ENCODE measurements around the gene DESI1. TPM values are rescaled to one million over a fixed set of nuclear protein-coding genes. Genes with fewer than 3 reads are reported as not detected.
A peak's percentile ranks its signal among the peaks of the same experiment; 100 is the strongest.
"Not testable (repeated sequence)": the region's sequence is repeated elsewhere in the genome, so short reads cannot be mapped to it uniquely, and the experiment has no call there.

The DESI1 gene
- 10 to 100 TPM; 18.2 to 77.7 (median 21.4) TPM for total RNA-seq

DNA sequence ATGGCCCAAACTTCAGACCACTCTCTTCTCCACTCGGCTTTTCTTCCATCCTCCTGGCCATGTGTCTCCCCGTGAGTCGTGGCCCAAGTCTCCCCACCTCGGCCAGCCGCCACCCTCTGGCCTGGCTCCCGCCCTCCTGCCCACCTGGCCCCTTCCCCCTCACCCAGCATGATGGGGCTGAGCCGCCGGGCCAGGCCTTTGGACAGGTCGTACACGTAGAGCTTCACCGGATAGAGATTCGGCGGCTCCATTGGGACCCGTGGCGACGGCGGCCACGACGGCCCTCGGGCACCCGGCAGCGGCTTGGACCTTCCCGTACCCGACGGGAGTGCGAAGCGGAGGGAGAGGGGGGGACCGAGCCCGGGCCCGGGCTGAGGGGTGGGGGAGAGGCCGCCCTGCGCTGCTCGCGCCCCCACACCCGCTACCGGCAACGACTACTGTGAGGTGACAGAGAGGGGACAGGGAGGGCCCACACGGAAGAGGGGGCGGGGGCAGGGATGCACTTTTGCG lies at the start of gene DESI1:
TSS of gene DESI1 (minus strand) at position 455 of the 510 bp plus-strand sequence. CDS start at position 251, 204 bp downstream.
- ATAC-seq: peak; percentile 21
- WGBS, 2 donors (ENCODE audit: low coverage in 1 of 2): 0% methylated on average over 4 of the region's 40 CpGs; no CpG with 5 or more reads in 1 of the 2 donors

DNA sequence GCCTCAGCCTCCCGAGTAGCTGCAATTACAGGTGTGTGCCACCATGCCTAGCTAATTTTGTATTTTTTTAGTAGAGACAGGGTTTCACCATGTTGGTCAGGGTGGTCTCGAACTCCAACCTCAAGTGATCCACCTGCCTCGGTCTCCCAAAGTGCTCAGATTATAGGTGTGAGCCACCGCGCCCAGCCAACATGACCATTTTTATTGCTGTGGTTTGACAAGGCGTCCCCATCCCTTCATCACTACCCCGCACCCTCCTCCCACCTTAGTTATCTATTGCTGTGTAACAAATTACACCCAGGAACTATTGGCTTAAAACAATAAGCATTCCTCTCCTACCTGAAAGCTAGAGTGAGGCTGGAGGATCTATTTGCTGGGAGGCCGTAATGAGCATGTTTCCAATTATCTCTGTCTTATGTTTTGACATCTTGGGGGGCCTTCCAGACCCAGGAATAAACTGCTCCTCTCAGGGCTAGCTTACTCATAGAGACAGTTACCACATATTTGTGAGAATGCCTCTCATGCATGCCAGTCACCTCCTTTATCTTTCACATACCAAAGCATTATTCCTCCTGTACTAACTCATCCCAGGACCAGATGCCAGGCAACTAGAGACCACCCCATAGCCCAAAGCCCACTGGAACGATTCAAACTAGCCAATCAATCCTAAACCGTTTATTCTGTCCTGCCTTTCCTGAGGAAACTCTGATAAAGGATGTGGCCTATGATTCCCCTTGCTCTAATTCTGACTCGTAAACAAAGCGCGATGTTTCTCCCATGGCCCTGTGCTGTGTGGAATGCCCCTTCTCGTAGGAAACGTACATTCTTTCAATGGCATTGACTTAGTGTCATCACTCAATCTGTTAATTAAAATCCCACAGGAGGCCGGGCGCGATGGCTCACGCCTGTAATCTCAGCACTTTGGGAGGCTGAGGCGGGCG lies 48.4 kb upstream of the DESI1 start:
- TF ChIP-seq EP300 (IDR thresholded peaks at IDR 0.05): no peak
- TF ChIP-seq POLR2AphosphoS5 (IDR thresholded peaks at IDR 0.05): no peak
- TF ChIP-seq POLR2A (IDR thresholded peaks at IDR 0.05): no peak
- TF ChIP-seq, protein P1, sequence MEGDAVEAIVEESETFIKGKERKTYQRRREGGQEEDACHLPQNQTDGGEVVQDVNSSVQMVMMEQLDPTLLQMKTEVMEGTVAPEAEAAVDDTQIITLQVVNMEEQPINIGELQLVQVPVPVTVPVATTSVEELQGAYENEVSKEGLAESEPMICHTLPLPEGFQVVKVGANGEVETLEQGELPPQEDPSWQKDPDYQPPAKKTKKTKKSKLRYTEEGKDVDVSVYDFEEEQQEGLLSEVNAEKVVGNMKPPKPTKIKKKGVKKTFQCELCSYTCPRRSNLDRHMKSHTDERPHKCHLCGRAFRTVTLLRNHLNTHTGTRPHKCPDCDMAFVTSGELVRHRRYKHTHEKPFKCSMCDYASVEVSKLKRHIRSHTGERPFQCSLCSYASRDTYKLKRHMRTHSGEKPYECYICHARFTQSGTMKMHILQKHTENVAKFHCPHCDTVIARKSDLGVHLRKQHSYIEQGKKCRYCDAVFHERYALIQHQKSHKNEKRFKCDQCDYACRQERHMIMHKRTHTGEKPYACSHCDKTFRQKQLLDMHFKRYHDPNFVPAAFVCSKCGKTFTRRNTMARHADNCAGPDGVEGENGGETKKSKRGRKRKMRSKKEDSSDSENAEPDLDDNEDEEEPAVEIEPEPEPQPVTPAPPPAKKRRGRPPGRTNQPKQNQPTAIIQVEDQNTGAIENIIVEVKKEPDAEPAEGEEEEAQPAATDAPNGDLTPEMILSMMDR (IDR thresholded peaks at IDR 0.05): no peak
- no peak for ATAC-seq
- Histone ChIP-seq H3K4me1 (peaks cover 0 to 20% (median 0%) of the 10 kb centered on the region in 3 donors), H3K27me3 (no peaks in the 10 kb centered on the region), H3K27ac (no peak overlapping the region), H3K9me3 (no peaks in the 10 kb centered on the region), H3K36me3 (peaks cover 0 to 25% of the 10 kb centered on the region in 2 donors), H3K4me3 (no peak overlapping the region)
- 66 to 72% methylated on average over 11 of the region's 21 CpGs for WGBS, 2 donors (ENCODE audit: low coverage in 1 of 2)

More for the DNA sequence above, at the start of gene DESI1:
- peaks cover 3 to 41% (median 7%) of the 10 kb centered on the region in 3 donors for H3K4me1 ChIP-seq
- TF ChIP-seq EP300 (IDR thresholded peaks at IDR 0.05) (no peak), POLR2A (IDR thresholded peaks at IDR 0.05) (peak in 1 of 2 donors; percentile 60), POLR2AphosphoS5 (IDR thresholded peaks at IDR 0.05) (peak; percentile 84)
- TF ChIP-seq, protein P1 (IDR thresholded peaks at IDR 0.05): no peak
- H3K36me3 ChIP-seq: peaks cover 0 to 36% of the 10 kb centered on the region in 2 donors
- peak within 1 kb of the TSS; percentile 86 to 99 (median 97) for H3K27ac ChIP-seq
- peak within 1 kb of the TSS; percentile 89 to 93 for H3K4me3 ChIP-seq
- no peaks in the 10 kb centered on the region for H3K9me3 ChIP-seq
- no peaks in the 10 kb centered on the region for H3K27me3 ChIP-seq

DNA sequence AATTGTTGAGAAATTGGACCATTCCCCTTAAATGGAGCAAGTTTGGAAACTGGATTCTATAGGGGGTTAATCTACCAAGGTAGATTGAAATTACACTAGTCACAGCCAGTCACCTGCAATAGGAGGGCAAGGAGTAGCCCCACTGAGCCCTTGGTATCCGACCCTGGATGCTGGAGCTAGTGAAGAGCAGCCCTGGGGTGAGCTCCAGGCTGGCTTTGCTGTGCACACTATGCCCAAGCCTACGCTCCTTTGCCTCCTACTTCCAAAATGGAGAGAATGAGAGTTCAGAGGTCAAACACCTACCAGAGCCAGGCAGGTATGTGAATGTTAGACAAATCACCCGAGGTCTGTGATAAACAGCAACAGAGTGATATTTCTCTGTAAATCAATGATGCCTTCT lies 44.1 kb upstream of the DESI1 start:
- TF ChIP-seq POLR2AphosphoS5 (IDR thresholded peaks at IDR 0.05) (no peak), EP300 (IDR thresholded peaks at IDR 0.05) (no peak), POLR2A (IDR thresholded peaks at IDR 0.05) (no peak)
- TF ChIP-seq, protein P1 (IDR thresholded peaks at IDR 0.05): no peak
- Histone ChIP-seq H3K4me1 (peaks cover 0 to 23% (median 0%) of the 10 kb centered on the region in 3 donors), H3K9me3 (no peaks in the 10 kb centered on the region), H3K27me3 (no peaks in the 10 kb centered on the region), H3K4me3 (no peak overlapping the region), H3K27ac (no peak overlapping the region), H3K36me3 (peaks cover 0 to 53% of the 10 kb centered on the region in 2 donors)
- no peak for ATAC-seq
- WGBS, 2 donors (ENCODE audit: low coverage in 1 of 2): 80 to 88% methylated on average over 1 to 3 of the region's 3 CpGs

DNA sequence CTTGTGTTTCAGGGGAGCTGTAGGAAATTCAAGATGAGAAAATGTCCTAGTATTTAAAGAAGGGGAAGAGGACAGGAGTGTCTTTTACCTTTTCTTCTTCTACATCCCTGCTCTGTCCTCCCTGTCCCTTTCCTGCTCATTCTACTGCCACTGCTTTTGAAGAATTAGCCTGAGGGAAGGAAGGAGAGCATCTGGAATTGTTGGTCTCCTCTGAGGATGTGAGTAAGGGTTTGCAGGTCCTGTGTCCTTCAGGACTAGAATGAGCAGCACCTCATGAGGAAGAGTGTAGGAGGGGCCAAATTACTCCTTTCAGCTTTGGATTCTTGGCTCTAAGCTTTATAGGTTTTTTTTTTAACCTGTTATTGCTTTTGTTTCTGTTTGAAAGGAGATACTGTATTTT lies 43.6 kb upstream of the DESI1 start:
- Histone ChIP-seq H3K27ac (no peak overlapping the region), H3K4me1 (peaks cover 0 to 25% (median 0%) of the 10 kb centered on the region in 3 donors), H3K4me3 (no peak overlapping the region), H3K27me3 (no peaks in the 10 kb centered on the region), H3K36me3 (peaks cover 0 to 57% of the 10 kb centered on the region in 2 donors), H3K9me3 (no peaks in the 10 kb centered on the region)
- no peak for ATAC-seq
- TF ChIP-seq, protein P1 (IDR thresholded peaks at IDR 0.05): no peak
- TF ChIP-seq POLR2AphosphoS5 (IDR thresholded peaks at IDR 0.05): no peak
- no peak for TF ChIP-seq EP300 (IDR thresholded peaks at IDR 0.05)

DNA sequence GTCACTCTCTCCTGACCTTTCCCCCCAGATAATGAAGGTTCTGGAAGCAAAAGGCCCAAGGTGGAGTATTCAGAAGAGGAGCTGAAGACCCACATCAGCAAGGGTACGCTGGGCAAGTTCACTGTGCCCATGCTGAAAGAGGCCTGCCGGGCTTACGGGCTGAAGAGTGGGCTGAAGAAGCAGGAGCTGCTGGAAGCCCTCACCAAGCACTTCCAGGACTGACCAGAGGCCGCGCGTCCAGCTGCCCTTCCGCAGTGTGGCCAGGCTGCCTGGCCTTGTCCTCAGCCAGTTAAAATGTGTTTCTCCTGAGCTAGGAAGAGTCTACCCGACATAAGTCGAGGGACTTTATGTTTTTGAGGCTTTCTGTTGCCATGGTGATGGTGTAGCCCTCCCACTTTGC lies 42.8 kb upstream of the DESI1 start:
- Histone ChIP-seq H3K4me1 (peaks cover 0 to 25% (median 0%) of the 10 kb centered on the region in 3 donors), H3K36me3 (peaks cover 0 to 66% of the 10 kb centered on the region in 2 donors)
- not testable (repeated sequence) for ATAC-seq, H3K27me3 ChIP-seq, H3K4me3 ChIP-seq, H3K27ac ChIP-seq, H3K9me3 ChIP-seq
- WGBS, 2 donors (ENCODE audit: low coverage in 1 of 2): 13% methylated on average over 2 of the region's 9 CpGs; no CpG with 5 or more reads in 1 of the 2 donors
